GM18951 (cell line): ENCODE results near the gene VEGFD.
"Not testable (repeated sequence)": the region's sequence is repeated elsewhere in the genome, so short reads cannot be mapped to it uniquely, and the experiment has no call there.

Experiments used
- POLR2A ChIP-seq: IDR thresholded peaks from 4 replicates; pipeline ENCODE4 v1.6.1; 2011; ENCODE audit warnings: mild to moderate bottlenecking; ENCODE audit not compliant: insufficient read length, insufficient read depth; ENCODE audit errors: extremely low read depth
- in situ Hi-C: fragments of 300-500 bp; cut with MboI; formaldehyde crosslinking; loops from one replicate; pipeline ENCODE4 v1.12.0; 2022; ENCODE audit warnings: low sequenced_read_pairs, mixed read lengths, inconsistent platforms; ENCODE audit not compliant: unreplicated experiment

VEGFD gene

DNA sequence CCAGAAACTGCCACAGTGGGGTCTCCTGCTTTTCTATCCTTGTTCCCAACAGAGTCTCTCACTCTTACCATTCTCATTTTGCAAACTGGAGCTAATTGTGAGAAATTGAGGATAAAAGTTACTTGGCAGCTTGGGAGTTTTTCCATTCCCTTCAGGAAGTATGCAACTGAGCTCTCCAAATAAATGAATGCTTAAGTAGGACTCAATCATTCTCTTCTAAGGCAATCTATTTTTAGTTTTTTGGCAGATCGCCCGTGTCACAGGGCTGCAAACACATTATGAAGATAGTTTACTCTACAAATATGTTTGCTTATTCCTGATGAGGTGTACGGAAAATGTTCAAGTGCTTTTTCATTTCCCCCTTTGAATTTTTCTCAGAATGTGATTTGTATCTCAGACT is 74.1 kb downstream of the VEGFD start:
- in situ Hi-C loops: no loop called here
- TF ChIP-seq POLR2A: no peak

DNA sequence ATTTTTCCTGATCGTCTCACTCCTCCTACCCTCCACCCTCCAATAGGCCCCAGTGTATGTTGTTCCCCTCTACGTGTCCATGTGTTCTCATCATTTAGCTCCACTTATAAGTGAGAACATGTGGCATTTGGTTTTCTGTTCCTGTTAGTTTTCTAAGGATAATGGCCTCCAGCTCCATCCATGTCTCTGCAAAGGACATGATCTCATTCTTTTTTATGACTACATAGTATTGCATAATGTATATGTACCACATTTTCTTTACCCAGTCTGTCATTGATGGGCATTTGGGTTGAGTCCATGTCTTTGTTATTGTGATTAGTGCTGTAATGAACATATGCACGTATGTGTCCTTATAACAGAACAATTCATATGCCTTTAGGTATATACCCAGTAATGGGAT is 78.3 kb downstream of the VEGFD start:
- in situ Hi-C loops: not testable (repeated sequence)

DNA sequence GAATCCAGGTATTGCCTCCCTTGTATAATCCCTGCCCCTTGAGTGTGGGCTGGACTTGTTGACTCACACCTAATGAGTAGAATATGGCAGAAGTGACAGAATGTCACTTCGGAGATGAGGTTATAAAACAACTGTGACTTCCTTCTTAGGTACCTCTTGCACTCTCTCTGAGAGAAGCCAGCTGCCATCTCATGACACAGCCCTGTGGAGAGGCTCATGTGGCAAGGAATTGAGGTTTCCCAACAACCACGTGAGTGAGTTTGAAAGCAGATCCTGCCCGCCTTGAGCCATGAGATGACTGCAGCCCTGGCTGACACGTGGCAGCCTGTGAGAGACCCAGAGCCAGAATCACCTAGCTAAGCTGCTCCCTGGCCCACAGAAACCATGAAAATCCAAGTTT is 82.3 kb downstream of the VEGFD start:
- TF ChIP-seq POLR2A: no peak
- in situ Hi-C loops: no loop called here

DNA sequence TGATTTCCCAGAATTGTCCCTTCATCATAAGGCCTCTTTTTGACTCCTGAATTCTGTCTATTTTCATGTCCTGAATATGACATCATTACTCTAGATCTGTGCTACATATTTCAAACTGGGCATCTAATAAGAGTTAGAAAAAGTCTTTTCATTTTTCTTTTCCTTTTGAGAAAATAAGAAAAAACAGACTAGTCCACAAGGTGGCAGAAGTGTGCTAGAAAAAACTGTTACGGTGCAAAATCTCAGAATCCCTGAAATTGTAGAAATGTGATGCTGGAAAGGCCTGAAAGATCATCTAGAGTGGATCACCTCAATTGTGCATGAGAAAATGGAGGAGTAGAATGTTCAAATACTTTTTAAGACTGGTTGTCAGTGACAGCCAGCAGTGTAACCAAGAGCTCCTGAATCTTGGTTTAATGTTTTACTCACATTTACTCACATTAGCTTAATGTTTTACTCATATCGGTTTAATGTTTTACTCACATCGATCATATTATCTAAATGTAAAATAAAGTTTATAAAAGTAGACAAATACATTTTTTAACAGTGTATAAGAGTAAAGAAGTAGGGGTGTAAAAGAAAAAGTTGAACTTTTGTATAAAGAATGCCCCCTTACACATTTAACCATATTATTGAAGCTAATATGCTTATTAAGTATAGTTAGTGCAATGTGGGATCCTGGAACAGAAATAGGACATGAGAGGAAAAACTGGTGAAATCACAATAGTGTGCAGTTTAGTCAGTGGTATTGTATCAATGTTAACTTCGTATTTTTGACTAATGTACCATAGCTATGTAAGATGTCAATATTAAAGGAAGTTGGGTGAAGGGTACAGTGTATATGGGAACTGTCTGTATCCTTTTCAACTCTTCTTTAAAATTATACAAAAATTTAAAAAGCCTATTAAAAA is 84.0 kb downstream of the VEGFD start:
- in situ Hi-C loops: no loop called here
- TF ChIP-seq POLR2A: no peak

DNA sequence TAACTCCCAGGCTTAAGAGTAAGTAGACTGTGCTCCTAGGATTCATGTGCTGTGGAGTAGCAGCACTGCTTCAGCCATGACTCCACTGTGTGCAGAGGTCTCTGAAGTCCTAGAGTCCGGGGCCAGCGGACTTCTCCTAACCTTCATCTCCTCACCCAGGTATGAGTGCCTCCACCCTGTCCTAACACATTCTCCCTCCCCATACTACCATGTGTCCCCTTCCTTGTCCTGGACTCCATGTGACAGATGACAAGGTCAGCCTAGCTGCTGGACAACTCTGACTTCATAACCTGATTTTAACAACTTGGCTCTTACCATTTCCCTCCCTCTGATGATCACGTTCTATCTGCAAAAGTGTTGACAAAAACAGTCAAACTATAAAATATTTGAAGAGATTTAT is 85.4 kb downstream of the VEGFD start:
- TF ChIP-seq POLR2A: no peak
- in situ Hi-C loops: no loop called here

DNA sequence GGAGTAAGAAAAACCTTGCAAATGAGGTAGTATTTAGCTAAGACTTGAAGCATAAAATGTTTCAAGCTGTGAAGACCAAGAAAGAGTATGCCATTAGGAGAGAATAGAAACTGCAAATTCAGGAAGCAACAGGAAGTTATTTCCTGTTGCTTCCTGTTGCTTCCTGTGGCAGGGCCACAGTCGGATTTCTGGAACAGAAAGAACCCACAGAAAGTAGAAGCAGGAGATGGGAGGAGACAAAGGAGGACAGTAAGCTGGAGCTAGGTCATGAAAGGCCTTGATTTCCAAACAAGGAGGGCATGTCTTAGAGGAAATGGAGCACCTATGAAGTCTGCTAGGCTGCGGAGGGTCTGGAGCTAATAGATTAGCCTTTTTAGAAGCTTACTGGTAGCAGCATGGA is 86.0 kb downstream of the VEGFD start:
- in situ Hi-C loops: no loop called here
- no peak for TF ChIP-seq POLR2A
